GM23338 (cell line): ENCODE measurements around the gene TAOK3. TPM values are rescaled to one million over a fixed set of nuclear protein-coding genes. Genes with fewer than 3 reads are reported as not detected.

ENCODE experiments used
- ATAC-seq: fragments of 200-7000 bp; cut with Tn5 transposase; 3 replicates; pipeline ENCODE4 v1.9.1; 2020
- DNase-seq: peaks from one replicate; pipeline ENCODE4 v3.0.0-alpha.2; 2015; ENCODE audit warnings: low spot score
- H2AFZ ChIP-seq: fragments of 200-600 bp; sonication (generic); 2 replicates; pipeline ENCODE4 v1.8.0; 2016; ENCODE audit warnings: antibody characterized with exemption, mild to moderate bottlenecking, moderate library complexity
- H3F3A ChIP-seq: fragments of 200-600 bp; sonication (generic); replicated peaks from 2 replicates; pipeline ENCODE4 v1.8.0; 2017; ENCODE audit warnings: antibody characterized with exemption, mixed run types, low read depth
- H3K27ac ChIP-seq: fragments of 200-600 bp; sonication (generic); 2 replicates; pipeline ENCODE4 v1.6.1; 2016; ENCODE audit warnings: low read depth
- H3K27me3 ChIP-seq: fragments of 200-600 bp; sonication (generic); 2 replicates; pipeline ENCODE4 v1.8.0; 2016; ENCODE audit warnings: mild to moderate bottlenecking, mixed run types, moderate library complexity; ENCODE audit not compliant: insufficient read depth
- H3K36me3 ChIP-seq: fragments of 200-600 bp; sonication (generic); 2 replicates; pipeline ENCODE4 v1.8.0; 2016; ENCODE audit warnings: mild to moderate bottlenecking; ENCODE audit not compliant: insufficient read depth
- H3K4me1 ChIP-seq: fragments of 200-600 bp; sonication (generic); 2 replicates; pipeline ENCODE4 v1.8.0; 2016; ENCODE audit warnings: mild to moderate bottlenecking, moderate library complexity; ENCODE audit not compliant: insufficient read depth
- H3K4me2 ChIP-seq: fragments of 200-600 bp; sonication (generic); 2 replicates; pipeline ENCODE4 v1.7.1; 2017; ENCODE audit warnings: mixed run types
- H3K4me3 ChIP-seq: fragments of 200-600 bp; sonication (generic); 2 replicates; pipeline ENCODE4 v1.6.1; 2016; ENCODE audit warnings: mixed run types
- H3K79me2 ChIP-seq: fragments of 200-600 bp; sonication (generic); replicated peaks from 2 replicates; pipeline ENCODE4 v1.8.0; 2017; ENCODE audit warnings: mild to moderate bottlenecking; ENCODE audit not compliant: insufficient read depth
- H3K9me2 ChIP-seq: fragments of 200-600 bp; sonication (generic); 2 replicates; pipeline ENCODE4 v1.8.0; 2017; ENCODE audit not compliant: insufficient read depth
- H4K20me1 ChIP-seq: fragments of 200-600 bp; sonication (generic); replicated peaks from 2 replicates; pipeline ENCODE4 v1.8.0; 2017; ENCODE audit warnings: mild to moderate bottlenecking; ENCODE audit not compliant: insufficient read depth
- H3K27ac Mint-ChIP-seq: 2 replicates; pipeline ENCODE4 v1.8.0; 2020; ENCODE audit warnings: inconsistent platforms, mild to moderate bottlenecking, moderate library complexity, mixed read lengths
- H3K27me3 Mint-ChIP-seq: 3 replicates; pipeline ENCODE4 v1.8.0; 2022; ENCODE audit warnings: low read depth, mild to moderate bottlenecking, moderate library complexity, mixed read lengths, inconsistent platforms; ENCODE audit not compliant: insufficient read depth, poor library complexity
- H3K36me3 Mint-ChIP-seq: 3 replicates; pipeline ENCODE4 v1.8.0; 2021; ENCODE audit warnings: low read depth, mild to moderate bottlenecking, inconsistent platforms, moderate library complexity, mixed read lengths
- H3K4me1 Mint-ChIP-seq: 3 replicates; pipeline ENCODE4 v1.8.0; 2020; ENCODE audit warnings: mild to moderate bottlenecking, inconsistent platforms, mixed read lengths
- H3K4me3 Mint-ChIP-seq: 3 replicates; pipeline ENCODE4 v1.8.0; 2021; ENCODE audit warnings: moderate library complexity, mild to moderate bottlenecking, inconsistent platforms, mixed read lengths
- H3K9me3 Mint-ChIP-seq: 3 replicates; pipeline ENCODE4 v1.8.0; 2020; ENCODE audit warnings: moderate library complexity, mild to moderate bottlenecking, inconsistent platforms, mixed read lengths
- CREB1 ChIP-seq: fragments of 250-450 bp; sonication (Bioruptor Pico); IDR thresholded peaks from 2 replicates; pipeline ENCODE4 v1.5.0; 2020; ENCODE audit warnings: low read depth, mild to moderate bottlenecking, moderate library complexity
- CTCF ChIP-seq, 2 experiments: fragments of 200-600 bp in 1 of 2; sonication (generic) in 1 of 2; conservative IDR thresholded peaks; 2 replicates each; pipeline versions ENCODE4 v1.5.1 to v1.6.1; 2016 to 2017; ENCODE audit warnings: antibody characterized with exemption in 2 of 2, low read depth in 2 of 2, mild to moderate bottlenecking in 2 of 2, moderate library complexity in 1 of 2
- ETS1 ChIP-seq: IDR thresholded peaks from 2 replicates; pipeline ENCODE4 v1.6.1; 2016; ENCODE audit warnings: antibody characterized with exemption
- EZH2 ChIP-seq: fragments of 200-600 bp; sonication (generic); IDR thresholded peaks from one replicate; pipeline ENCODE4 v1.8.0; 2017; ENCODE audit warnings: antibody characterized with exemption, mild to moderate bottlenecking, low read depth; ENCODE audit not compliant: unreplicated experiment
- EZH2phosphoT487 ChIP-seq: fragments of 200-600 bp; sonication (generic); IDR thresholded peaks from one replicate; pipeline ENCODE4 v1.8.1; 2018; ENCODE audit warnings: antibody characterized with exemption; ENCODE audit not compliant: unreplicated experiment
- JUNB ChIP-seq: IDR thresholded peaks from one replicate; pipeline ENCODE4 v1.6.1; 2016; ENCODE audit warnings: antibody characterized with exemption; ENCODE audit not compliant: unreplicated experiment
- NANOG ChIP-seq: IDR thresholded peaks from 2 replicates; pipeline ENCODE4 v1.6.1; 2016; ENCODE audit warnings: antibody characterized with exemption, borderline replicate concordance
- POLR2AphosphoS5 ChIP-seq: IDR thresholded peaks from 2 replicates; pipeline ENCODE4 v1.6.1; 2016; ENCODE audit warnings: antibody characterized with exemption, low read depth
- REST ChIP-seq: IDR thresholded peaks from one replicate; pipeline ENCODE4 v1.6.1; 2018; ENCODE audit warnings: antibody characterized with exemption; ENCODE audit not compliant: unreplicated experiment
- STAT1 ChIP-seq: IDR thresholded peaks from one replicate; pipeline ENCODE4 v1.6.1; 2016; ENCODE audit warnings: antibody characterized with exemption; ENCODE audit not compliant: unreplicated experiment
- ZNF114 ChIP-seq: fragments of 250-450 bp; sonication (Bioruptor Pico); IDR thresholded peaks from 2 replicates; pipeline ENCODE4 v1.5.0; 2020; ENCODE audit warnings: mild to moderate bottlenecking, moderate library complexity
- ZNF331 ChIP-seq: fragments of 250-450 bp; sonication (Bioruptor Pico); IDR thresholded peaks from 2 replicates; pipeline ENCODE4 v1.5.0; 2020; ENCODE audit warnings: low read depth, mild to moderate bottlenecking, moderate library complexity
- ZNF462 ChIP-seq: fragments of 250-450 bp; sonication (Bioruptor Pico); IDR thresholded peaks from 2 replicates; pipeline ENCODE4 v1.5.0; 2020; ENCODE audit warnings: mild to moderate bottlenecking, moderate library complexity
- polyA plus RNA-seq: library from polyadenylated mRNA; unstranded; fragments of >200 nt; fragmentation: Nextera tagmentation; extraction: Ambion mirVana; gene quantifications from 2 replicates; pipeline ENCODE4 v1.2.1, GENCODE V29; 2016
- total RNA-seq: library from RNA; depleted of rRNA; stranded (reverse); fragments of >200 nt; shearing (Covaris generic); gene quantifications from 2 replicates; pipeline ENCODE4 v1.2.3, GENCODE V29; 2014

The TAOK3 gene
- total and polyA plus RNA-seq, 2 experiments from 2014 or later, result 7.6 to 20.4 TPM

- Histone ChIP-seq H2AFZ (no peak overlapping the region), H3F3A (no peaks in the 10 kb centered on the region), H3K27me3 (no peaks in the 10 kb centered on the region), H3K4me2 (no peak overlapping the region), H3K9me2 (no peaks in the 10 kb centered on the region), H3K36me3 (no peaks in the 10 kb centered on the region; the same call in 1 of the 2 replicates), H3K27ac (no peak overlapping the region), H4K20me1 (no peaks in the 10 kb centered on the region), H3K4me3 (no peak overlapping the region), H3K79me2 (no peaks in the 10 kb centered on the region), H3K4me1 (no peaks in the 10 kb centered on the region)
- ATAC-seq, result no peak
- no peak for DNase-seq
- Mint-ChIP-seq H3K9me3 (no peaks in the 10 kb centered on the region), H3K27ac (no peak overlapping the region), H3K4me3 (no peak overlapping the region), H3K36me3 (no peaks in the 10 kb centered on the region), H3K4me1 (no peaks in the 10 kb centered on the region; the same call in 2 of the 3 replicates), H3K27me3 (no peaks in the 10 kb centered on the region)
- no peak for TF ChIP-seq ZNF114 (CRISPR knock-in tag)
- no peak for TF ChIP-seq STAT1
- TF ChIP-seq POLR2AphosphoS5, result no peak
- TF ChIP-seq ETS1, result no peak
- TF ChIP-seq REST, result no peak
- no peak for TF ChIP-seq EZH2
- no peak for TF ChIP-seq CTCF (conservative IDR thresholded peaks at IDR 0.05; ENCODE audit: low read depth in 2 of 2)
- TF ChIP-seq JUNB, result no peak
- no peak for TF ChIP-seq EZH2phosphoT487
- no peak for TF ChIP-seq ZNF331 (CRISPR knock-in tag)
- TF ChIP-seq ZNF462 (CRISPR knock-in tag), result no peak
- no peak for TF ChIP-seq NANOG
- TF ChIP-seq CREB1 (CRISPR knock-in tag), result no peak
Observed at GRCh38 chr12:118166946-118167345, 205.8 kb downstream of the TAOK3 start.
